ENCODE data around the gene TBX4. TPM values are rescaled to one million over a fixed set of nuclear protein-coding genes. Genes with fewer than 3 reads are reported as not detected.

TBX4 gene
- total and polyA plus RNA-seq, 2 experiments from 2014 or later: not detected

- TF ChIP-seq ZNF462 (CRISPR knock-in tag; IDR thresholded peaks at IDR 0.05): no peak
Measured at GRCh38 chr17:61534414-61534813, 82.2 kb downstream of the TBX4 start (continued).

Other genes with a start within 250 kb of the TBX4 start
- not detected in 2 replicates for gene TBX2, start 52.6 kb upstream of the TBX4 start, total RNA-seq (2014; rRNA removed; shearing (Covaris generic))
- gene TBX2, start 52.6 kb upstream of the TBX4 start, polyA plus RNA-seq (2016; fragmentation: Nextera tagmentation; extraction: Ambion mirVana): 0.10 TPM in 1 of 2 replicates, not detected in the other
- gene NACA2, start 138.8 kb downstream of the TBX4 start, total RNA-seq (2014; rRNA removed; shearing (Covaris generic)): not detected in 2 replicates
- 0.49 and 0.65 TPM in 2 replicates for gene NACA2, start 138.8 kb downstream of the TBX4 start, polyA plus RNA-seq (2016; fragmentation: Nextera tagmentation; extraction: Ambion mirVana)

Measured in GM23338 (cell line).